Activated T-cell treated with anti-CD3 and anti-CD28 coated beads, Interleukin-2, amount 50 U/mL, for 24 hours (primary cell): ENCODE data around the gene MCM10.
"Not testable (repeated sequence)": the region's sequence is repeated elsewhere in the genome, so short reads cannot be mapped to it uniquely, and the experiment has no call there.

ENCODE experiments used
- DNase-seq: peaks from one replicate; pipeline ENCODE4 v3.0.0-alpha.2; 2020
- H3K27ac Mint-ChIP-seq: 2 replicates; pipeline ENCODE4 v1.8.0; 2020; ENCODE audit warnings: mild to moderate bottlenecking, mixed read lengths
- H3K27me3 Mint-ChIP-seq: 2 replicates; pipeline ENCODE4 v1.8.0; 2020; ENCODE audit warnings: mixed read lengths
- H3K36me3 Mint-ChIP-seq: 2 replicates; pipeline ENCODE4 v1.8.0; 2020; ENCODE audit warnings: low read depth, mixed read lengths
- H3K4me1 Mint-ChIP-seq: 2 replicates; pipeline ENCODE4 v1.8.0; 2020; ENCODE audit warnings: low read depth, mixed read lengths
- H3K4me3 Mint-ChIP-seq: 2 replicates; pipeline ENCODE4 v1.8.0; 2020; ENCODE audit warnings: mild to moderate bottlenecking, moderate library complexity, mixed read lengths
- H3K9me3 Mint-ChIP-seq: 2 replicates; pipeline ENCODE4 v1.8.0; 2020; ENCODE audit warnings: mixed read lengths

Gene MCM10

DNA sequence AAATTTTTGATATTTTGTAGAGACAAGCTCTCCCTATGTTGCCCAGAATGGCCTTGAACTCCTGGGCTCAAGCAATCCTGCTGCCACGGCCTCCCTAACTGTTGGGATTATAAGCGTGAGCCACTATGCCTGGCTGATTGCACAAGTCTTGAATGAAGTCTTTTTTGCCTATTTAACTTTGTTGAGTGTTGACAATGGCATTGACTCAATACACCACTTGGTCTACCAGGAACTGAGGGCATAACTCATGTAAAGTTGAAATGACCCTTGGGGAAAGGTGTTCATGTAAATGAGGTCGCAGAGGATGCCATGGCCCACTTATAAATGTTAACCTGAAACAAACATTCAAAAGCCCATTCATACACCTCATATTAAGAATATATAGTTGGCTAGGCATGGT lies 80.3 kb downstream of the MCM10 start:
- Mint-ChIP-seq H3K27ac (no peak overlapping the region), H3K36me3 (no peaks in the 10 kb centered on the region), H3K9me3 (no peaks in the 10 kb centered on the region), H3K4me1 (no peaks in the 10 kb centered on the region), H3K27me3 (no peaks in the 10 kb centered on the region), H3K4me3 (no peak overlapping the region)
- no peak for DNase-seq

GRCh38 chr10:13242260-13242659 lies 80.9 kb downstream of the MCM10 start:
- not testable (repeated sequence) for H3K4me3 Mint-ChIP-seq, H3K36me3 Mint-ChIP-seq, H3K9me3 Mint-ChIP-seq, H3K27ac Mint-ChIP-seq, H3K27me3 Mint-ChIP-seq, DNase-seq, H3K4me1 Mint-ChIP-seq

DNA sequence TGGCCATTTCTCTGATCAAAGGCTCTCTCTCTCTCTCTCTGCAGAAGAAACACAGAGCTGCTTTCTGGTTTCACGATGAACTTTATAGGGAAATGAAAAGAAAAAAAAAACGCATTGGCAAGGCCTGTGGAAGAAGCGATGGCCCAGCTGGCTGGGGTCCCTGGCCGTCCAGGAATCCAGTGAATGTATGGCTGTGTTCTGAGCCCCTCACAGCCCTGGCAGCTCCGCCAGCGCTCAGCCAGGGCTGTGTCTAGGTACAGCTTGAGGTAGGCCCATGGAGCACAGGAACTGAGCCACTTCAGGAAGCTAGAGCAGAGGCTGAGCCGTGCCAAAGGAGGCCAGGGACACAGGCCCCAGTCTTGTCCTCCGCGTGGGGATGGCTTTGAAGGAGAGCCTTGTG lies 85.9 kb downstream of the MCM10 start:
- Mint-ChIP-seq H3K4me3 (no peak overlapping the region), H3K9me3 (no peaks in the 10 kb centered on the region), H3K36me3 (no peaks in the 10 kb centered on the region), H3K4me1 (no peaks in the 10 kb centered on the region), H3K27me3 (no peaks in the 10 kb centered on the region), H3K27ac (no peak overlapping the region)
- no peak for DNase-seq

DNA sequence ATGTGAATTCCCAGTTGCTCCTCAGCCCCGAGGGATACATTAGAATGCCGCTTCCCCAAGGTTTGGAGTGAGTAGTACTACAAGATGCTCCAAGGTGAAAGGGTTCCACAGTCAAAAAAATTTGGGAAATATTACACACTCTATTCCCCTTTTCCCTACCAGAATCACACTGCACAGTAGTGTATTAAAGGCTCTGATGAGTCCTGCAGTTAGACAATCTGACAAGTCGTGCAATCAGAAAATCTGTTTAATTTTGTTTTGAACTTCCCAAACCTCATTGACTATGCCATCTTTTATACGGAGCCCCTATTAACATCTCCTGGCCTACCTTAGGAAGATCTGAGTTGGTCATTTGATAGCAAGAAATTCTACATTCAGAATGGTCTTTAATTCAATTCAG lies 86.4 kb downstream of the MCM10 start:
- Mint-ChIP-seq H3K27ac (no peak overlapping the region), H3K4me3 (no peak overlapping the region), H3K9me3 (no peaks in the 10 kb centered on the region), H3K36me3 (no peaks in the 10 kb centered on the region), H3K27me3 (no peaks in the 10 kb centered on the region), H3K4me1 (no peaks in the 10 kb centered on the region)
- DNase-seq: no peak

DNA sequence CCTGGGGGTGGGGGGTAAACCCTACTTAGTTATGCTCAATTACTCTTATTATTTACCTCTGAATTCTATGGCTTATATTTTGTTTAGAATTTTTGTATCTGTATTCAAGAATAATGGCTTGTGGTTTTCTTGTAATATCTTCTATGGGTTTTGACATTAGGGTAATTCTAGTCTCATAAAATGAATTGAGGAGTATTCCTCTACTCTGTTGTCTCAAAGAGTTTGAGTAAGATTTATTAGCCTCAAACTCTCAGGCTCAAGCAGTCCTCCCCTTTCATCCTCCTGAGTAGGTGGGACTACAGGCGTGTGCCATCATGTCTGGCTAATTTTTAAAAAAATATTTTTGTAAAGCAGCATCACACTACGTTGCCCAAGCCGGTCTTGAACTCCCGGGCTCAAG lies 92.4 kb downstream of the MCM10 start:
- DNase-seq: no peak
- Mint-ChIP-seq H3K4me3 (no peak overlapping the region), H3K27me3 (no peaks in the 10 kb centered on the region), H3K27ac (no peak overlapping the region), H3K4me1 (peaks cover 3% of the 10 kb centered on the region), H3K36me3 (no peaks in the 10 kb centered on the region), H3K9me3 (no peaks in the 10 kb centered on the region)

DNA sequence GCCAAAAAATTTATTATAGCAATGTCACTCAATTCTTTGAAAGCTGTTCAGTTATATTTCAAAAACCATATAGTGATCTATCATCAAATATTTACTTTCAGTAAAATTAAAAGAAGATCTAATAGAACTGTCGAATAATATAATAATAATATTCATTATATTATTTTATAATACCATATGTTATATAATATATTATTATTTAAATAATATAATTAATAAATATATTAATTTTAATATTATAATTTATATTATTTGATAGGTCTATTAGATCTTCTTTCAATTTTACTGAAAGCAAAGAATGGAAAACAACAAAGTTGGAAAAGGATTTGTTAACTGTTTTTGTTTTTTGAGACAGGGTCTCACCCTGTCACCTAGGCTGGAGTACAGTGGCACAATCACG lies 95.3 kb downstream of the MCM10 start:
- Mint-ChIP-seq H3K27me3 (peaks cover 3% of the 10 kb centered on the region), H3K27ac (no peak overlapping the region), H3K4me1 (peaks cover 3% of the 10 kb centered on the region), H3K9me3 (no peaks in the 10 kb centered on the region), H3K4me3 (no peak overlapping the region), H3K36me3 (no peaks in the 10 kb centered on the region)
- no peak for DNase-seq

GRCh38 chr10:13257621-13258140 lies 96.3 kb downstream of the MCM10 start:
- Mint-ChIP-seq H3K4me1 (peaks cover 3% of the 10 kb centered on the region), H3K27me3 (peaks cover 8% of the 10 kb centered on the region), H3K4me3 (no peak overlapping the region), H3K36me3 (no peaks in the 10 kb centered on the region), H3K27ac (no peak overlapping the region), H3K9me3 (no peaks in the 10 kb centered on the region)
- DNase-seq: no peak
